ENCODE results near the gene NTN3. TPM values are rescaled to one million over a fixed set of nuclear protein-coding genes. Genes with fewer than 3 reads are reported as not detected.

The NTN3 gene
- total RNA-seq, 4 donors from 2014 or later, result 0.39 TPM; not detected in 3

DNA sequence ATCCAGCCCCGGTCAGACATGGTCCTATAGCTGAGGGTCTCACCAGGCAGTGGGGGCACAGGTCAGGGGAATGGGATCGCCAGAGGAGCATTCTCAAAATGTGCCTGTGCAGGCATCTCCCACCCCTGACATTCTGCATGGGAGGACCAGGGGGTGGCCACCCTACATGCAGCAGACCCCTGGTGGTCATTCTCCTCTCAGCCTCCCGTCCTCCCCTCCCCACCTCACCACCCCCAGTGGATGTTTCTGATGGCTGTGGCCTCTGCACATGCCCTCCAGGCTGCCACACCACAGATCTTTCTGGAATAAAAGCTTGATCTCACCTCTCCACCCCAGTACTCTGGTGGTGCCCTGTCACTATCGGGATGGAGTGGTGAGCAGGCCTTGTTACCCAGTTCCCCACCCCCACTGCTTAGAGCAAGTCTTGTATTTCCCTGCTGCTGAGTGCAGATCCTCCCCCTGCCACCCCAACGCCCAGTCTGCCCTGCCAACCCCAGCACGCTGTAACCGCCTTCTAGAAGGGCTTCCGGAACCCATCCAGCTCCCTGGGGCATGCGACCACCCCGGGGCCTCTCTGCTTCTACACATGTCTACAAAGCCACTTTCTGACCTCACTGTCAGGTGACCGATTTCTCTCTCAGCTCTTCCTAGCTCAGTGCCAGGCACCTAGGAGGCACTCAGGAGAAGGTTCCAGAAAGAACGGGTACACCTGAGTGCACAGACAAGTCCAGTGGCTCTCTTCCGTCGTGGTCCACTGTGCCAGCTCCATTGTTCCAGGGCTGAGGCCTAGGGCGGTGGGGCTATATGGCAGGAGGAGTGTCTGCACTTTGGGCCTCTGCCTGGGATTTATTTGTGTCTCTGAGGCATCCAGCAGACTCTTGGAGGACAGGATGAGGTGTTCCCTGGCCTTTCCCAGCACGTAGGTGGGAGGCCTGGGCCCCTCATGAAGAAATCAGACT, 13.1 kb downstream of the NTN3 start:
- Histone ChIP-seq H3K36me3 (peaks cover 0 to 5% (median 0%) of the 10 kb centered on the region in 3 donors), H3K27me3 (no peaks in the 10 kb centered on the region), H3K27ac (no peak overlapping the region), H3K4me3 (no peak overlapping the region), H3K9me3 (no peaks in the 10 kb centered on the region), H3K4me1 (peaks cover 0 to 40% (median 9%) of the 10 kb centered on the region in 4 donors)
- 84 to 90% methylated on average over 16 of the region's 16 CpGs for WGBS, 2 donors
- TF ChIP-seq, protein P1, sequence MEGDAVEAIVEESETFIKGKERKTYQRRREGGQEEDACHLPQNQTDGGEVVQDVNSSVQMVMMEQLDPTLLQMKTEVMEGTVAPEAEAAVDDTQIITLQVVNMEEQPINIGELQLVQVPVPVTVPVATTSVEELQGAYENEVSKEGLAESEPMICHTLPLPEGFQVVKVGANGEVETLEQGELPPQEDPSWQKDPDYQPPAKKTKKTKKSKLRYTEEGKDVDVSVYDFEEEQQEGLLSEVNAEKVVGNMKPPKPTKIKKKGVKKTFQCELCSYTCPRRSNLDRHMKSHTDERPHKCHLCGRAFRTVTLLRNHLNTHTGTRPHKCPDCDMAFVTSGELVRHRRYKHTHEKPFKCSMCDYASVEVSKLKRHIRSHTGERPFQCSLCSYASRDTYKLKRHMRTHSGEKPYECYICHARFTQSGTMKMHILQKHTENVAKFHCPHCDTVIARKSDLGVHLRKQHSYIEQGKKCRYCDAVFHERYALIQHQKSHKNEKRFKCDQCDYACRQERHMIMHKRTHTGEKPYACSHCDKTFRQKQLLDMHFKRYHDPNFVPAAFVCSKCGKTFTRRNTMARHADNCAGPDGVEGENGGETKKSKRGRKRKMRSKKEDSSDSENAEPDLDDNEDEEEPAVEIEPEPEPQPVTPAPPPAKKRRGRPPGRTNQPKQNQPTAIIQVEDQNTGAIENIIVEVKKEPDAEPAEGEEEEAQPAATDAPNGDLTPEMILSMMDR (IDR thresholded peaks at IDR 0.05), result no peak
- TF ChIP-seq EP300 (IDR thresholded peaks at IDR 0.05) (no peak), POLR2A (IDR thresholded peaks at IDR 0.05) (no peak)
- no peak for DNase-seq (ENCODE audit: low spot score in 2 of 2)

DNA sequence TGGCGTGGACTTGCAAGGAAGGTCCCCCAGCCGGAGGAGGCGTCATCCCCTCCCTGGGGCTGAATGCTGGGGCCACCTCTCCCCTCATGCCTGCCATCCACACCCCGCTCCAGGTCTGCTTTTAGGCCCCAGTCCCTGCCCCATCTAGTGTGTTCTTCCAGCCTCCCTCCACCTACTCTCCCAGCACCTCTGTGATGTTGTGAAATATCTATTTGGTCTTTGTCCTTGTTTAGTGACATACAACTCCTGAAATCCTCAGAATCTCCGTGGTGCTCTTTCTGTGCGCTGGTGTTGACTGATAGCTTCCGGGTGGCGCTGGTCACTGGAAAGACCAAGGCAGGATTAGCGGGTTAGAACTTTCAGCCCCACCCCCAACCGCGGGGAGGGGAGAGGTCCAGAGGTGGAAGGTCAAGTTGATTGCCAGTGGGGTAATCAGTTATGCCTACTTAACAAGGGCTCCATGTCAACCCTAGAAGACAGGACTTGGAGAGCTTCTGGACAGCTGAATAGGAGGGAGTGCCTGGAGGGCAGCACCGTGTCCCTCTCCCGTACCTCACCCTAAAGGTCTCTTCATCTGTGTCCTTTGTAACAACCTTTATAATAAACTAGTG, 13.9 kb downstream of the NTN3 start:
- no peak overlapping the region for H3K27ac ChIP-seq
- TF ChIP-seq, protein P1 (IDR thresholded peaks at IDR 0.05), result no peak
- TF ChIP-seq POLR2A (IDR thresholded peaks at IDR 0.05) (no peak), EP300 (IDR thresholded peaks at IDR 0.05) (no peak)
- no peaks in the 10 kb centered on the region for H3K36me3 ChIP-seq
- DNase-seq (ENCODE audit: low spot score in 2 of 2), result no peak
- H3K9me3 ChIP-seq, result no peaks in the 10 kb centered on the region
- peaks cover 0 to 40% (median 9%) of the 10 kb centered on the region in 4 donors for H3K4me1 ChIP-seq
- no peaks in the 10 kb centered on the region for H3K27me3 ChIP-seq
- 85 to 89% methylated on average over 13 of the region's 13 CpGs for WGBS, 2 donors
- H3K4me3 ChIP-seq, result no peak overlapping the region

DNA sequence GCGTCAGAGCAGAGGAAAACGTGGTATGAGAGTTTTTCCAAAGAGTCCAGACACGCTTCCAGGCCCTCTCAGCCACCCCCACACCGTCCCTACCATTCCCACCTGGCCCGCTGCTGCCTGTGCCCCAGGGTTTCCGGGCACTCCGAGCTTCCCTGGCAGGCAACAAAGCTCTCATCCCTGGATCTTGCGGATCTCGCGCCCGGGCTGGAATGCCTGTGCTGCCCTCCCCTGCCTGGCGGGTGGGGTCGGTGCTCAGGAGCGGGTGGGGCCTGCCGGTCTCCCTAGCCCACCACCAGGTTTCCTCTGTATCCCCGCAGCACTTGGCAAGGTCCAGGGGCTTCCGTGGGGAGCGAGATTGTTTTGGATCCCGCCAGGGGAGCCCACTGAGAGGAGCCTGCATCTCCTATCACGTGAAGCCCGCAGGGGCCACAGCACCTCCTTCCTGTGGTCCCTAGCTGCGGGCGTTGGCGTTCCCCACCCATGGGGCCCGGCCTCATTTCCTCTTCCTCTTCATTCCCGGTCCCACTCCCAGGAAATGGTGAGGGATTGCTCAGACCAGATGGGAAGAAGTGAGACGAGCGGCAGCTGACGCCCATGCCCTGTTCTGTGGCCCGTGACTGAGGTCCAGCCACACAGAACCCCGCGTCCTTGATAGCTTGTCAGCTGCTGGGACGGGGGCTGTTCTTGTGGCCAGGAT, 14.9 kb downstream of the NTN3 start:
- 67 to 68% methylated on average over 21 to 24 of the region's 33 CpGs for WGBS, 2 donors
- H3K4me3 ChIP-seq, result no peak overlapping the region
- H3K27ac ChIP-seq, result peak overlapping the region in 1 of 4 donors; percentile 13
- H3K27me3 ChIP-seq, result no peaks in the 10 kb centered on the region
- H3K36me3 ChIP-seq, result peaks cover 0 to 7% (median 0%) of the 10 kb centered on the region in 3 donors
- DNase-seq (ENCODE audit: low spot score in 2 of 2), result no peak
- peaks cover 0 to 40% (median 9%) of the 10 kb centered on the region in 4 donors for H3K4me1 ChIP-seq
- TF ChIP-seq EP300 (IDR thresholded peaks at IDR 0.05) (no peak), POLR2A (IDR thresholded peaks at IDR 0.05) (no peak)
- TF ChIP-seq, protein P1 (IDR thresholded peaks at IDR 0.05), result no peak
- no peaks in the 10 kb centered on the region for H3K9me3 ChIP-seq

DNA sequence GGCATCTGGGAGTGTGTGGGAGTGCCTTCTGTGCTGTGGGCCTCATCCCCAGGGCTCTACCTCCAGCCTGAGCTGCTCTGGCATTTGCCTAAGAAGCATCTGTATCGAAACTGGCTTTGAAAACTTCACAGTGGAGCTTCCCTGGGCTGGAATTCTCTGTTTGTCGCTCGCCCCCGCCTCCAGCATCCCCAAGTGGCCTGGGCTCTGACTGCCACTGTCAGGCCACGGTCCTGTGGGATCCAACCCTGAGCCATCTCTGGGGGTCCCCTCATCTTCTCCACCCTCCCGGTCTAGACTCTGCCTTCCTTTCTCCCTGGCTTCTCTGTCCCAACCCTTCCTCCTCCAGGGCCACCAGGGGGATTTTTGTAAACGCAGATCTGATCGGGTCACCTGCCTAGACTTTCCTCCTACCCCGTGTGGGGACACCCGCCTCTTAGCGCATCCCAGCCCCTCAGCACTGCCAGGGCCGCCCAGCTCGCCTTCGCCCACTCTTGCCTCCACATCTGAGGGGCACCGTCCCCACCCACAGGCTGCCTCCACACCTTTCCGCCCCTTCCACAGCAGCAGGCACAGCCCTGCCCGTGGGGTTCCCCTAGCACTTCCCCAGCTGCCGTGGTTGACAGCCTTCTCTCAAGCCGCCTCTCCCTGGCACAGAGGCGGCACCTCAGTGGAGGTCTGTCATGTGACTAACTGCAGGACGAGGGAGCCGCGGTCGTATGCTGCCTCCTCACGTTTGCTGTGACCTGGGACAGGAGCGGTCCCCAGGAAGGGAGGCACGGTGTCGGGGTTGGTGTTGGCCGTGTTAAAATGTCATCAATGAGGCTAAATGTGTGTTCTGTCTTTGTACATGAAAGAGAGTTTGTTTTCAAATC, 15.8 kb downstream of the NTN3 start:
- peak overlapping the region in 1 of 4 donors; percentile 24 for H3K27ac ChIP-seq
- H3K4me3 ChIP-seq, result no peak overlapping the region
- WGBS, 2 donors, result 47 to 49% methylated on average over 28 to 29 of the region's 29 CpGs
- H3K36me3 ChIP-seq, result peaks cover 0 to 7% (median 0%) of the 10 kb centered on the region in 3 donors
- H3K4me1 ChIP-seq, result peaks cover 0 to 40% (median 9%) of the 10 kb centered on the region in 4 donors
- no peaks in the 10 kb centered on the region for H3K9me3 ChIP-seq
- TF ChIP-seq EP300 (IDR thresholded peaks at IDR 0.05), result no peak
- TF ChIP-seq, protein P1 (IDR thresholded peaks at IDR 0.05), result peak in 2 of 5 experiments; percentile 25 to 33
- H3K27me3 ChIP-seq, result no peaks in the 10 kb centered on the region
- DNase-seq (ENCODE audit: low spot score in 2 of 2), result peak in 1 of 2 donors; percentile 45

Data from tibial nerve (tissue), 4 donors.